COLO829 (cell line): ENCODE data around the gene PAQR7.

Experiments
- DNase-seq: peaks from one replicate; pipeline ENCODE4 v3.0.0; 2012; ENCODE audit warnings: low spot score

Gene PAQR7

GRCh38 chr1:25815208-25816111, 60.0 kb downstream of the PAQR7 start:
- no peak for DNase-seq

- no peak for DNase-seq
These were observed 60.9 kb downstream of the PAQR7 start for GRCh38 chr1:25814549-25815087.

GRCh38 chr1:25813734-25814471, 61.6 kb downstream of the PAQR7 start:
- DNase-seq: no peak

GRCh38 chr1:25813071-25813733, 62.3 kb downstream of the PAQR7 start:
- no peak for DNase-seq
